Cortex of kidney (tissue), 1 donor: ENCODE data around the gene ARHGAP1.
"Not testable (repeated sequence)": the region's sequence is repeated elsewhere in the genome, so short reads cannot be mapped to it uniquely, and the experiment has no call there.

Experiments used
- DNase-seq: peaks from one replicate; lab custom pipeline; 2025; lab: John Stamatoyannopoulos, UW

Gene ARHGAP1

DNA sequence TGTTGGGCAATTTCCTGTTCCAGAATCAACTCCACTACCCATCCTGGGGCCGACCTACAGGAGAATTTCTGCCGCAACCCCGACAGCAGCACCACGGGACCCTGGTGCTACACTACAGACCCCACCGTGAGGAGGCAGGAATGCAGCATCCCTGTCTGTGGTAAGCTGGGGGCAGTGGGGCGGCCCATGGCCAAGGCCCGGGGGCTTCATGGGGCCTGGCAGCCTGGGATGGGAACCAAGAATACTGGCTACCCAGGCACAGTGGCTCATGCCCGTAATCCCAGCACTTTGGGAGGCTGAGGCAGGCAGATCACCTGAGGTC is 22.9 kb upstream of the ARHGAP1 start:
- DNase-seq = no peak

DNA sequence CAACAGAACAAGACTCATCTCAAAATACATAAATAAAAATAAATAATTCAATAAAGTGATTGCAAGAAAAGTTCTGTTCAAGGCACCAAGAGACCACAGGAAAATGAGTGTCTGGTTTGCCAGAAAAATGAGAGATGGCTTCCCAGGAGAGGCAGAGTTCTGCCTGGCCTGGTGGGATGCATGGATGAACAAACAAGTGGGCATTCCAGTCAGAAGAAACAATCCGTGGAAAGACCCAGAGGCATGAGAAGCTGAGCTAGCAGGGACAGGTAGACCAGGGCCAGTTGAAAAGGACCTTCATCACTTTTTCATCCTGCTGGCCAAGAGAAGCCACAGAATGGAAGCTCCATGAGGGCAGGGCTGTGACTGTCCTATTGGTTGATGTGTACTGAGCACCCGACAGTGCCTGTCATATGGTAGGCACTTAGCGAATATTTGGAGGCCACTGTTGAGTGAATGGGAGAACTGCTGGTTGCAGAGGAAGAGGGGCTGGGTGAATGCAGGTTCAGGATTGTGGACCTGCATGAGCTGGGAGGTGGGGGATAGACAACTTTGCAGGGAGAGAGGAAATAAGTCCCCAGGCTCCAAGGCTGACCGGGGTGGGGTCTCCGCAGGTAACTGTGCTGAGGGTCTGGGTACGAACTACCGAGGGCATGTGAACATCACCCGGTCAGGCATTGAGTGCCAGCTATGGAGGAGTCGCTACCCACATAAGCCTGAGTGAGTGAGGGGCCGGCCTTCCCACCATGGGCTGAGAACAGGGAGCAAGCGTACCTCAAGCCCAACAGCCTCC is 22.3 kb upstream of the ARHGAP1 start:
- no peak for DNase-seq

DNA sequence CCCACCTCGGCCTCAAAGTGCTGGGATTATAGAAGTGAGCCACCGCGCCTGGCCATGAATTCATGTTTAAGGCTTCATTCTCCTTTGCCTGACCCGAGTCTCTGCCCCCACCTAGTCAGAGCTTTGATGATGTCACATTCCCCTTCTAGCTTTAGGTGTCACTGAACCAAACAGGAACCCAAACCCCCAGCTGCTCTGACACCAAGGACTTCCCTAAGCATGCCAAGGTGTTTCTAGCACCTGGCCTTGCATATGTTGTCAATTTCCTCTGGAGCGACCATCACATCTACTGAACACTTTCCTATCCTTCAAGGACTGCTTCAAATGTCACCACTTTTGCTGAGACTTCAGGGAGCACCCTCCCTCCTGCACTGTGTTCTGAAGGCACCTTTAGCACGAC is 20.9 kb upstream of the ARHGAP1 start:
- DNase-seq = no peak

DNA sequence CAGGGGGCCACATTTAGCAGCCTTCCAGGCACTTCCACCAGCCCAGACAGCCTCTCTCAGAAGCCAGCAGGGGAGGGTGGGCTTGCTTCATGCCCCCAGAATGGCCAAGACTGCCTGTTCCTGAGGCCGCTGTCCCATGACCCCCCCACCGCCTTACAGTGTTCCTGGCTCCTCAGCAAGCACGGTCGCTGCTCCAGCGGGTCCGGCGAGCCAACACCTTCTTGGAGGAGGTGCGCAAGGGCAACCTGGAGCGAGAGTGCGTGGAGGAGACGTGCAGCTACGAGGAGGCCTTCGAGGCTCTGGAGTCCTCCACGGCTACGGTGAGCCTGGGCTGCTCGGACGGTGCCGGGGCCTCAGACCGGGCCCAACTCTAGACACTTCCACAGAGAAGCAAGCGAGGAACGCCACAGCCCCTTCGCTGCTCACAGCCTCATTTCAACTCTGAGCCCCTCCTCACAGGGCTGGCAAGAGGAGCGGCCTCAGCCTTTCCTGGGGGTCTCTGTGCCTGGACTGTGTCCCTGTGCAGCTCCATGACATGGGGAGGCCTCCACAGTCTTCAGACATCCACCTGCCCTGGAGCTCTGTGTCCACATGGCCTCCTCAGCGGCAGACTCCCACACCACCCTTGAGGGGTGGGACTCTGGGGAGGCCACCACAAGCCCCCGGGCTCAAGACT is 19.3 kb upstream of the ARHGAP1 start:
- no peak for DNase-seq

DNA sequence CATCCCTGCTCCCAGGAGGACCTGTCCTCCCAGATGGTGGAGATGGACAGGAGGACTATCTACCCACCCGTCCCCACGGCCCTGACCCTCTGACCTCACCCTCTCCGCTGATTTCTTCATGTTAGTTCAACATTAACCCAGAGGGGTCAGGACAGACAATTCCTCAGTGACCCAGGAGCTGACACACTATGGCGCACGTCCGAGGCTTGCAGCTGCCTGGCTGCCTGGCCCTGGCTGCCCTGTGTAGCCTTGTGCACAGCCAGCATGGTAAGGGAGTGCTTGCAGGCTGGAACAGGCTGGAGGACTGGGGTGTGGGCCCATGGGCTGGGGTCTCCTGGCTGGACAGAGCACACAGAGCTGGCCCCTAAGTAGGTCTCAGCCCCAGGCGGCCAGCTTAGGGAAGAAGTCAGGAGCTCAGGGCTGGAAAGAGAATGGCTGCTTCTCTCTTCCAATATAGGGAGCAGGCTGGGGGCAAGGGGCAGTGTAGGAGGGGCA is 18.7 kb upstream of the ARHGAP1 start, which contains the start of gene F2:
Gene F2, plus strand, starts transcription at position 166 of the 495 bp plus-strand sequence. Its CDS starts 23 bp downstream, at position 189.
- no peak for DNase-seq

DNA sequence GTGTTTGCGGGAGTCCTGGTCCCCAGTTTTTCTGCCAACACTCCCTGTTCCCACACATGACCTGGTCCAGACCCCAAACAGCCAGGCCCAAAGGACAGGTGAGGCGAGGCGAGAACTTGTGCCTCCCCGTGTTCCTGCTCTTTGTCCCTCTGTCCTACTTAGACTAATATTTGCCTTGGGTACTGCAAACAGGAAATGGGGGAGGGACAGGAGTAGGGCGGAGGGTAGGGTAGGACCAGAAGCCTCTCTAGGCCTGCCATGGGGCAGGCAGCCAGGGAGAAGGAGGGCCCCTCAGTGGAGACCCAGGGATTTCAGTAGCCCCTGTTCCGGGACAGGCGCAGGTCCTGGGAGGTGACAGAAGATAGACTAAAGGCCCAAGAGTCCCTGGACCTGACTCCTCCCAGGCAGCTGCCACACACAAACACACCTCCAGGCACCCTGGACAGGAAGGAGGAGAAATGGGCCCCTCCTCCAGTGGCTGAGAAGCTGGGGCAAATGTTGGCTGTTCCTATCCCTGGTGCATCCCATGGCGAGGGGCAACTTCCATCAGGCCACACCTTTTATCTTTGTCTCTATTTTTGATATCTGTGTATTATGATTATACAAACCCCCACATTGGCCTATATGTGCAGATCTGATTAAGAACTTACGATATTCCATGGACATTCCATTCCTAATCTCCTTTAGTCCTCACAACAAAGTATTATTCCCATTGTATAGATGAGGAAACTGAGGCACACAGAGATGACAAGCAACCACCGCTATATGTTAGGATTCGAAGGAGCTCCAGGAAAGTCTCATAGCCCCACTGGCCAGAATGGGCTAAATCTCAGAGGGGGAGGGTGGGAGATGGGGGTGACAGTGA is 18.0 kb upstream of the ARHGAP1 start:
- no peak for DNase-seq

DNA sequence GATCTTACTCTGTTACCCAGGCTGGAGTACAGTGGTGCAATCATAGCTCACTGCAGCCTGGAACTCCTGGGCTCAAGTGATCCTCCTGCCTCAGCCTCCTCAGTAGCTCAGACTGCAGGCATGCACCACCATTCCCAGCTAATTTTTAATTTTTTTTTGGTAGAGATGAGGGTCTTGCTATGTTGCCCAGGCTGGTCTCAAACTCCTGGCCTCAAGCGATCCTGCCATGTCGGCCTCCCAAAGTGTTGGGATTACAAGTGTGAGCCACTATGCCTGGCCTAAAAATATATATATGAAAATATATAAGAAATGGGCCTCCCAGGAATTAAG is 17.4 kb upstream of the ARHGAP1 start:
- not testable (repeated sequence) for DNase-seq

DNA sequence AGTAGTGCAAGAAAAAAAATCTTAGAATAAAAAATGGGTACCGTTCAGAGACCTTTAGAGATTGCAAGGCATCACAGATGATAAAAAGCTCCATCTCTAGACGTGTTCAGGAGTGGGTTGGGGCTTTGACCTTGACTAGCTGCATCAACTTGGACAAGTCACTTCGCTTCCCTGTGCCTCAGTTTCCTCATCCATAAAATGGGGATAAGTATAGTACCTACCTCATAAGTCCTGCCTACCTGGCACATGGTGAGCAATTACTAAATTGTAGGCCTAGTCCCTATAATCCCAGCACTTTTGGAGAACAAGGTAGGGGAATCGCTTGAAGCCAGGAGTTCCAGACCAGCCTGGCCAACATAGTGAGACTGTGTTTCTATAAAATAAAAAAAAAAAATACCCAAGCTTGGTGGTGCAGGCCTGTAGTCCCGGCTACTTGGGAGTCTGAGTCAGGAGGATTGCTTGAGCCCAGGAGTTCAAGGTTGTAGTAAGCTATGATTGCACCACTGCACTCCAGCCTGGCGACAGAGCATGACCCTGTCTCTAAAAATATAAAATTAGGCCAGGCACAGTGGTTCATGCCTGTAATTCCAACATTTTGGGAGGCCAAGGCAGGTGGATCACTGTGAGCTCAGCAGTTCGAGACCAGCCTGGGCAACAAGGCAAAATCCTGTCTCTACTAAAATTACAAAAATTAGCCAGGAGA is 12.6 kb upstream of the ARHGAP1 start:
- DNase-seq = no peak

DNA sequence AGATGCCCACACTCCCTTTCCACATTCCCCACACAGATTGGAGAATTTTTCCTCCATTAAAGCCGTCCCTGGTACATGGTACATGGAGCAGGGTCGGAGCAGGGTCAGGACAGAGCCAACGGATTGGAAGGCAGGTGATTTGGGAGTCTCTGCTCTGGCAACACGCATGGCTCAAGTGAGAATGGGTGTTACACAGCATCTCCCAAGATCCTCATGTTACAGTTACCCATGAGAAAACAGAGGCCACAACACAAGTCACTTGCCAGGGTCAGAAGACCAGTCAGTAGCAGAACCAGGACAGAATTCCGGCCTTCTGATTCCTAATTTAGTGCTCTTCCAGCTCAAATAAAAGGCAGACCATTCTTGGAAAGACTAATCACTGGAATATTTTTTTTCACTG is 10.9 kb upstream of the ARHGAP1 start:
- DNase-seq = no peak

DNA sequence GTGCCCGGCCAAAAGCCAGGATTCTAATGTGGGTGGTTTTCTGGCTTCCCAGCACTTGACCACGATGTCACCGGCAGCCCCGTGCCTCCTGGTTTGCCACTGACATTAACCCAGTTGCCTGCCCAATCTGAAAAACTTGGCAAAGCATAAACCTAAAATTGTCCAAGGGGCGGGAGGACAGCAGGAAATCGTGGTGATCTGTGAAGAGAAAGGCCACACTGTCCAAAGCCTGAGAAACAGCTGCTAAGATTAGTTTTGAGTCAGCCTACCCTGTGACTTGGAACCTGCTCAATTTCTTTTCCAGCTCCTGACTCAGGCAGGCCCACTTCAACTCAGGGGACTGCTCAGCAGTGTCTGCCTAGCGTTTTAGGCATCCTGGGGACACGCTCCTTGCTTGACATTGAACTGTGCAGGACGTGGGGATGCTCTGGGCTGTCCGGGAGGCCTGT is 10.4 kb upstream of the ARHGAP1 start:
- no peak for DNase-seq

DNA sequence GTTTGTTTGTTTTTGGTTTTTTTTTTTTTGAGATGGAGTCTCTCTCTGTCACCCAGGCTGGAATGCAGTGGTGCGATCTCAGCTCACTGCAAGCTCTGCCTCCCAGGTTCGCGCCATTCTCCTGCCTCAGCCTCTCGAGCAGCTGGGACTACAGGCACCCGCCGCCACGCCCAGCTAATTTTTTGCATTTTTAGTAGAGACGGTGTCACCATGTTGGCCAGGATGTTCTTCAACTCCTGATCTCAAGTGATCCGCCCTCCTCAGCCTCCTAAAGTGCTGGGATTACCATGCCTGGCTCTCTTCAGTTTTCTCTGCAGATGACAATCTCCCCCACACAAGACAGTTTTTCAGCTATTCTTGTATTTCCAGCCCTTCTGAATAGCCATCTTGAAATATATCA is 8.9 kb upstream of the ARHGAP1 start:
- DNase-seq = not testable (repeated sequence)

DNA sequence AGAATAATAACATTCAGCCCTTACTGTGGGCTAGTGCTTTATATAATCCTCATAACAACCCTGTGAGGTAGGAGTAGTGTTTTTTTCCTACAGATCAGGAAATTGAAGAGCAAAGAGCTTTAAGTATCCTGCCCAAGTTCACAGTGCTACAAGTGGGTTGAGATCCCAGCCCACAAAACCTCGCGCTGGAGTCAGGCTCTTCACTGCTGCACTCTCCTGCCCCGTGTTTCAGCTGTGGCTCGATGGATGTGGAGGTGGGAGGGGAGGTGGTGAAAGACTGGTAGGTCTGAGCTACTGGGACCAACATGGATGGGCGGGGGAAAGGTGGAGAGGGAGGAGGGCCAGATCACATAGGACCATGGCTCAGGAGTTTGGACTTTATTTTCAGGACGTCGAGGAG is 6.5 kb upstream of the ARHGAP1 start:
- no peak for DNase-seq

DNA sequence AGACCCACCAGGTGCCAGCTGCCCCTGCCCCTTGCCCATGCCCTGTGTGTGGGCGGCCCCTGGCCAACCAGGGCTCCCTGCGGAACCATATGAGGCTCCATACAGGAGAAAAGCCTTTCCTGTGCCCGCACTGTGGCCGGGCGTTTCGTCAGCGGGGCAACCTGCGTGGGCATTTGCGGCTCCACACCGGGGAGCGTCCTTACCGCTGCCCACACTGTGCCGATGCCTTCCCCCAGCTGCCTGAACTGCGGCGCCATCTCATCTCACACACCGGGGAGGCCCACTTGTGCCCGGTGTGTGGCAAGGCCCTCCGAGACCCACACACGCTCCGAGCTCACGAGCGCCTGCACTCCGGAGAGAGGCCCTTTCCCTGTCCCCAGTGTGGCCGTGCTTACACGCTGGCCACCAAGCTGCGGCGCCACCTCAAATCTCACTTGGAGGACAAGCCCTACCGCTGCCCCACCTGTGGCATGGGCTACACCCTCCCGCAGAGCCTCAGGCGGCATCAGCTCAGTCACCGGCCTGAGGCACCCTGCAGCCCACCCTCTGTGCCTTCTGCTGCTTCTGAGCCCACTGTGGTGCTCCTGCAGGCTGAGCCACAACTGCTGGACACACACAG is 4.8 kb upstream of the ARHGAP1 start:
- no peak for DNase-seq

DNA sequence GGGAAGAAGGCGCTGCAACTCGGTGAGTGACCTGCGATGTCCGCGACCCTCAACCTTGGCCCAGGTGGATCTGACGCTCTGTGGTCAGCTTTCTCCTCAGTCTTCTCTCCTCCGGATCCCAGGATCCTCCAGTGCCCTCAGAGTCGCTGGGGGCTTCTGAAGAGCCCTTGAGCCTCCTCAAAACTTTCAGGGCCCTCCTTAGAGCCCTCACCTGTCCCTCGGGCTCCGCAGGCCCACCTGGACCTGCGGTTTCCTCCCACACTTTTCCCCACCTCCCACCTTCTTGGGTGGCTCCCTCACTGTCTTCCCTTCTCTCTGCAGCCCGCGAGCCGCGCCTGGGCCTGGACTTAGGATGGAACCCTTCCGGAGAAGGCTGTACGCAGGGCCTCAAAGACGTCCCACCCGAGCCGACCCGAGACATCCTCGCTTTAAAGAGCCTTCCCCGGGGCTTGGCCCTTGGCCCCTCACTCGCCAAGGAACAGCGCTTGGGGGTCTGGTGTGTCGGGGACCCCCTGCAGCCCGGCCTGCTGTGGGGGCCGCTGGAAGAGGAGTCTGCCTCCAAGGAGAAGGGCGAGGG is 747 bp upstream of the ARHGAP1 start:
- DNase-seq = no peak

DNA sequence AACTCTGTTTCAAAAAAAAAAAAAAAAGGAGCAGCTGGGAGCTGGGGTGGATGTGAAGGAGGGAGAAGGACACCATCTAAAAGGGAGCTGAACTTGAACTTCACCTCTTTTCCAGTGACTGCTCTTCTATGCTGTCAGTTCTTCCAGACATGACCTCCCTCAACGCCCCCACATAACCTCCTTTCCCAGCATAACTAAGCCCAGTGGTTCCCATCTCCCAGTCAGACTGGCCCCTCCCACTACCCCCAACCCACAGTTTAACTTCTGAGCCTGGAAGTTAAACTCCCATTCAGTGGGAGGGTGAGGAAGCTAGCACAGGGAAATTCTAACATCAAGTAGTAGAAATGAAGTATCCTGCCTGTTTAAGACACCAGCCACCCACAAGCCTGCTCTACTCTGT is 1.8 kb downstream of the ARHGAP1 start:
- no peak for DNase-seq

DNA sequence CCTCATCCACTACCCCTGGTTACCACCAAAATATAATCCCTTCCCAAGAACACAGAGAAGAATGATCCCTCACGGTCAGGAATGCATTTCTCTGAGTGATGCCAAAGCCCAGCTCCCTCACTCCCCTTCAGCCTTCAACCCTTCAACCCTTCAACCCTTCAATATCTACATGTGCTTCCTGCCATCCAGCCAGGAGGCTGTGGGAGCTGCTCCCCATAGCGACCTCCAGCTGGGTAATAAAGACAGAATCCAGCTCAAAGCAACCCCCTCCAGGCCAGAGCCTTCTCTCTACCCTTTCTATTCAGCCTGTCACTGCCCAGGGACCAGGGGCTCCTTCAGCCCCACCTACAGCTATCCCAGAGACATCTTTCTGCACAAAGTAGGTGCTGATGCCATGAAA is 2.7 kb downstream of the ARHGAP1 start:
- no peak for DNase-seq

DNA sequence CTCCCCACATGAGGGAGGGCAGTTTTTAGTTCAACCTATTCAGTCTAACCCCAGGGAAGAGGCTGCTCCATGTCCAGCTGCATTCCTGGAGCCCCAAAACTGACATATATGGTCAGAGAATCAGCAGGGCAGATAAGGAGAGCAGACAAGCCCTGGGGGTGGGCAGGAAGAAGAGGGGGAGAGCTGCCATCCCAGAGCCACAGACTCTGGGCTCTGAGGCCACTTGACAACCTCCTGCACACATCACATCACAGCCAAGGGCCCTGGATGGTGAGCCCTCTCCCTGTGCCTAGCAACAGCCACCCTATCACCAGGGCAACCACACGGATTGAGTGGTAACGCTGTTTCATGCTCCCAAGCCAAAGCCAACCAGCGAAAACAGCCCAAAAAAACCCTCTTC is 3.1 kb downstream of the ARHGAP1 start:
- no peak for DNase-seq

DNA sequence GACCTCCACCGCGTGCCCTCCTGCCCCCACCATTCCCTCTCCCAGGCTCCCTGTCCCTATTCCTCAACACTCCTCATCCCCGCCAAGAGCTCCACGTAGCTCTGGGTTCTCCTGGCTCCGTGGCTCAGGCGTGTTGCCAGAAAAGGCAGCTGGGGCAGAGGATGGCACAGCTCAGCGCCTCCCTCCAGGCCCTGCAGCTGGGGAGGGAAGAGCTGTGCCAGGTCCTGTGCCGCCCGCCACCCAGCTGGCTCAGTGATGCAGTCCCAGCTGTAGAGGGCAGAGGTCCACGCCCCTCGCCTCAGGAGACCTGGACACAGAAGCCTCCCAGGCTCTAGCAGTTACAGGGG is 4.2 kb downstream of the ARHGAP1 start:
- no peak for DNase-seq

DNA sequence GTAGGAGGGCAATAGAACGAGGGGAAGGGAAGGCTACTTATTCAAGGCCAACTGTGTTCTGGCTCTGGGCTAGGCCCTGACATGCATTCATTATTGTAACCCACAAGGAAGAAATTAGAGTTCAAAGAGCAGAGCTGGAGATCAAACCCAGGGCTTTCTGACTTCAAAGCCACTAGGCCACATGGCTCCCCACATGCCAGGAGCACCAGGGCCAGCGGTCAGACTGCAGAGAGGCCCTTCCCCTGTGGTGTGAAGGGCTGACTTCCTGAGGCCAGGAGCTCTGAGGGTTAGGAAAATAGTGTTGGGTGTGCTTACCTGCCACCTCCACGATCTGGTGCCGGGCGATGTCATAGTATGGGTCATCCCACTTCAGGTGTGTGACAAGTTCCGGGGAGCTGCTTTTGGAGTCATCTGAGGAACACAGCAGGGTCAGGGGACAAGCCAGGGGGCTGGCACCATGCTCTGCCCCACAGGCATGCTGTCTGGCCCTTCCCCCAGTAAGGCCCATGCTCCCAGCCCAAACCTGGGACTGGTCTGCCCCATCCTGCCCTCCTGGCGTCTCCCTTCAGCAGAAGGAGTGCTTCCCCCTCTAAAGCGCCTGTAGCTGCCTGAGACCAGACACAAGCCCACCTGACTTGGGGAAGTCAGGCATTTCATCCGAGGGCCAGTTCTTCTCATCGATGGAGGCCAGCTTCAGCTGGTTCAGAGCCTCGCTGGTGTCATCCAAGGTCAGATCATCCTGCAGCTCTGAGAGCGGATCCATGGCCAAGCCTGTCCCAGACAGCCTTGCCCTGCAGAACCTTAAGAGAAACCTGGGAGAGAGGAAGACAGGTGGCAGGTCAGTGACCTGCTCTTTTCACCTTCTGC is 4.8 kb downstream of the ARHGAP1 start:
- DNase-seq = no peak

DNA sequence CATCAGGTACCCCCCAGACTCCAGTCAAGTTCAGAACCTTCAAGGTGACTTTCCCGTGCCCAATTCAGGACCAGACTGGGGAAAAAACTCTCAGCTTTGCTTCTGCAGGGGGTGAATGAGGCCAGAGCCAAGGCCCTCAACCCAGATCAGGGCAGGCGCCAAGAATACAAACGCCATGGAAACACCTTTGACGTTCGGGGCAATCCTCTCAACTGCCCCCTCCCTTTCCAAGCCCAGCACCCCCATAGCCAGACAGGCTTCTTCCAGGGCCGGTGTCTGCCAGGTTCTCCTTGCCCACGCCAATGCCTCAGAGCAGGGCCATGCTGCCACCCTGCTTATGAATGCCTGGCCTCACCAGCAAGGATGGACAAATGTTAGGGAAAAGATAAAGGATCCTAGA is 5.8 kb downstream of the ARHGAP1 start:
- no peak for DNase-seq
